Left lung (tissue), 14 donors: ENCODE measurements around the gene CNKSR2. TPM values are rescaled to one million over a fixed set of nuclear protein-coding genes. Genes with fewer than 3 reads are reported as not detected.

Experiments used
- ATAC-seq: fragments of 200-7000 bp; cut with Tn5 transposase; one replicate; pipeline ENCODE4 v1.9.1; 2020; ENCODE audit warnings: moderate library complexity
- DNase-seq, 4 donors: peaks; one replicate each; pipeline ENCODE4 v3.0.0-alpha.2; 2013 to 2020
- H3K27ac ChIP-seq, 2 donors: fragments of 200-600 bp; sonication (generic) in 1 of 2; one replicate each; pipeline versions ENCODE4 v1.5.0 to v1.8.0; 2020 to 2021
- H3K27me3 ChIP-seq, 2 donors: fragments of 200-600 bp; sonication (generic) in 1 of 2; one replicate each; pipeline versions ENCODE4 v1.5.0 to v1.8.0; 2020 to 2021
- H3K36me3 ChIP-seq, 2 donors: fragments of 200-600 bp; sonication (generic) in 1 of 2; one replicate each; pipeline versions ENCODE4 v1.5.0 to v1.8.0; 2020 to 2021
- H3K4me1 ChIP-seq, 2 donors: fragments of 200-600 bp; one replicate each; pipeline ENCODE4 v1.8.0; 2021
- H3K4me3 ChIP-seq, 2 donors: fragments of 200-600 bp; sonication (generic) in 1 of 2; one replicate each; pipeline versions ENCODE4 v1.5.0 to v1.8.0; 2020 to 2021; ENCODE audit warnings: mild to moderate bottlenecking in 1 of 2
- H3K9me3 ChIP-seq, 2 donors: fragments of 200-600 bp; sonication (generic) in 1 of 2; one replicate each; pipeline versions ENCODE4 v1.5.0 to v1.8.0; 2020 to 2021
- intact Hi-C, 2 donors: fragments of 100-400 bp; cut with DNase I; formaldehyde crosslinking; loops; one replicate each; pipeline versions ENCODE4 v1.11.2 to v1.14.2; 2022
- long read RNA-seq, 12 donors: library from polyadenylated mRNA in 2 of 12; unstranded in 2 of 12; transcript quantifications; one replicate each; pipeline ENCODE4 v2.0.0 and lab custom pipeline, GENCODE V29; 2019 to 2026
- polyA plus RNA-seq, 6 donors: library from polyadenylated mRNA; unstranded; fragments of 120-200 nt; gene quantifications; one replicate each; pipeline ENCODE4 v1.2.1, GENCODE V29; 2013; ENCODE audit not compliant: insufficient read length in 6 of 6
- total RNA-seq, 2 donors: library from RNA; stranded (reverse); fragmentation: NEBNext Ultra II Directional; extraction: Animal tissue kit (Norgen Biotek cat#: 25700); gene quantifications; one replicate each; pipeline ENCODE4 v1.2.1, GENCODE V29; 2021
- TF ChIP-seq, protein P1 (sequence below), 2 donors: fragments of 200-600 bp; sonication (generic) in 1 of 2; IDR thresholded peaks; one replicate each; pipeline versions ENCODE4 v1.5.0 to v1.8.0; 2021; ENCODE audit warnings: antibody characterized with exemption in 2 of 2
- donor health status: DM: no; HTN: yes; CAD: no.
- donor health status: DM: no; HTN: no; CAD: no.

The CNKSR2 gene
- total RNA-seq (1 to 10 TPM; 3.8 to 5.3 TPM), polyA plus RNA-seq (10 to 100 TPM in 4 of 6 donors, 1 to 10 TPM in 2; 8.0 to 14.9 (median 11.4) TPM)
- long read RNA-seq, donor 1, full-length matches to known transcripts = 2 of 2 reads
- long read RNA-seq, donor 1, partial matches to known transcripts = 0 of 2 reads
- long read RNA-seq, donor 1, other reads (novel, unspliced or antisense) = 0 of 2 reads
- long read RNA-seq, donor 2 = 0 reads
- long read RNA-seq, donor 3 = 0 reads
- long read RNA-seq, donor 4 = 0 reads
- long read RNA-seq, donor 5, partial matches to known transcripts = 0 of 2 reads
- long read RNA-seq, donor 5, other reads (novel, unspliced or antisense) = 0 of 2 reads
- long read RNA-seq, donor 6 = 0 reads
- long read RNA-seq, donor 7, full-length matches to known transcripts = 1 of 1 reads
- long read RNA-seq, donor 7, partial matches to known transcripts = 0 of 1 reads
- long read RNA-seq, donor 7, other reads (novel, unspliced or antisense) = 0 of 1 reads
- long read RNA-seq, donor 8, full-length matches to known transcripts = 1 of 1 reads
- long read RNA-seq, donor 8, partial matches to known transcripts = 0 of 1 reads
- long read RNA-seq, donor 8, other reads (novel, unspliced or antisense) = 0 of 1 reads
- long read RNA-seq, donor 9 = 0 reads
- long read RNA-seq, donor 10 = 0 reads
- long read RNA-seq, donor 11, full-length matches to known transcripts = 2 of 2 reads
- long read RNA-seq, donor 11, partial matches to known transcripts = 0 of 2 reads
- long read RNA-seq, donor 11, other reads (novel, unspliced or antisense) = 0 of 2 reads
- long read RNA-seq, donor 12, full-length matches to known transcripts = 1 of 1 reads
- long read RNA-seq, donor 12, partial matches to known transcripts = 0 of 1 reads
- long read RNA-seq, donor 12, other reads (novel, unspliced or antisense) = 0 of 1 reads

DNA sequence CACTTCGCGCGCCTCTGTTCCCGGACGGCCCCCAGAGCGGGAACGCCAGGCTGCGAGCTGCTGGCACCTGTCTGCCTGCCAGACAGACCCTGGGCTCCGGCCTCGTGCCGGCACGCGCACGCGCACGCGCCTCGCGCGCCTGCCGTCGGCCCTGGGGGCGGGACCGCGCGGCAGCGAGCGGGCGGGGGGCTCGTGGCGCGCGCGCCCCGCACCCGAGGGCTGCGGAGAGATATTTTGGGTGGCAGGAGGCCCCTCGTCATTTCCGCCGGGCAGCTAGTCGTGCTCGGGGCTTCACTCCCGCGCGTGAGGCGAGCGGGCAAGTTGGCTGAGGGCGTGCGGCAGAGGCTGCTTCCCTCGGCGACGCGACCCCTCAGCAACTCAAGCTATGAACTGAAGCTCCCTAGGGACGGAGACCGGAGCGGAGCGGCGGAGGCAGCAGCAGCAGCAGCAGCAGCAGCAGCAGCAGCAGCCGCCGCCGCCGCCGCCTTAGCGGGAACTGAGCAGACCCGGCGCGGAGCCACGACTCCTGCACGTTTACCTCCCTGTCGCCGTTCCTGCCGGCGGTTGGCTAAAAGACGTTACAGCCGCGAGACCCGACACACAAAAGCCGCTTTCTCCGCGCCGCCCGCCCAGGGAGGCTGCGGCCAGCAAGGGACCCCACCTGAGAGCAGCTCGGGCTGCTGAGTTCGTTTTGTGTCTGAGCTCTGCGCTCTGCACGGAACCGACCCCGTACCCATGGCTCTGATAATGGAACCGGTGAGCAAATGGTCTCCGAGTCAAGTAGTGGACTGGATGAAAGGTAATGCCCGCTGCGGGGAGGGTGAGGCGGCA lies at the start of gene CNKSR2:
CNKSR2 (plus strand) TSS at position 256 of the 831 bp plus-strand sequence; CDS start at position 736, 480 bp downstream.
- Histone ChIP-seq H3K9me3 (no peaks in the 10 kb centered on the region), H3K27me3 (peaks cover 11 to 35% of the 10 kb centered on the region in 2 donors), H3K36me3 (no peaks in the 10 kb centered on the region), H3K4me3 (peak within 1 kb of the TSS; percentile 24 to 38), H3K27ac (no peak within 1 kb of the TSS), H3K4me1 (no peaks in the 10 kb centered on the region)
- peak; percentile 45 to 77 (median 64) for DNase-seq
- TF ChIP-seq, protein P1, sequence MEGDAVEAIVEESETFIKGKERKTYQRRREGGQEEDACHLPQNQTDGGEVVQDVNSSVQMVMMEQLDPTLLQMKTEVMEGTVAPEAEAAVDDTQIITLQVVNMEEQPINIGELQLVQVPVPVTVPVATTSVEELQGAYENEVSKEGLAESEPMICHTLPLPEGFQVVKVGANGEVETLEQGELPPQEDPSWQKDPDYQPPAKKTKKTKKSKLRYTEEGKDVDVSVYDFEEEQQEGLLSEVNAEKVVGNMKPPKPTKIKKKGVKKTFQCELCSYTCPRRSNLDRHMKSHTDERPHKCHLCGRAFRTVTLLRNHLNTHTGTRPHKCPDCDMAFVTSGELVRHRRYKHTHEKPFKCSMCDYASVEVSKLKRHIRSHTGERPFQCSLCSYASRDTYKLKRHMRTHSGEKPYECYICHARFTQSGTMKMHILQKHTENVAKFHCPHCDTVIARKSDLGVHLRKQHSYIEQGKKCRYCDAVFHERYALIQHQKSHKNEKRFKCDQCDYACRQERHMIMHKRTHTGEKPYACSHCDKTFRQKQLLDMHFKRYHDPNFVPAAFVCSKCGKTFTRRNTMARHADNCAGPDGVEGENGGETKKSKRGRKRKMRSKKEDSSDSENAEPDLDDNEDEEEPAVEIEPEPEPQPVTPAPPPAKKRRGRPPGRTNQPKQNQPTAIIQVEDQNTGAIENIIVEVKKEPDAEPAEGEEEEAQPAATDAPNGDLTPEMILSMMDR (IDR thresholded peaks at IDR 0.05) = no peak
- peak; percentile 79 for ATAC-seq
- intact Hi-C loops = no loop called here

DNA sequence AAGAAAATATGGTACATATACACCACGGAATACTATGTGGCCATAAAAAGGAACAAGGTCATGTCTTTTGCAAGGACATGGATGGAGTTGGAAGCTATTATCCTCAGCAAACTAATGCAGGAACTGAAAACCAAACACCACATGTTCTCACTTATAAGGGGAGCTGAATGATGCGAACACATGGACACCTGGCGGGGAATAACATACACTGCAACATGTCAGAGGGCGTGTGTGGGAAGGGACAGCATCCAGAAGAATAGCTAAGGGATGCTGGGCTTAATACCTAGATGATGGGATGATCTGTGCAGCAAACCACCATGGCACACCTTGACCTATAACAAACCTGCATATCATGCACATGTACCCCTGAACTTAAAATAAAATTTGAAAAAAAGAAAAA lies 19.5 kb upstream of the CNKSR2 start:
- no peak overlapping the region for H3K27ac ChIP-seq
- H3K27me3 ChIP-seq = no peaks in the 10 kb centered on the region
- intact Hi-C loops = no loop called here
- H3K9me3 ChIP-seq = peaks cover 0 to 2% of the 10 kb centered on the region in 2 donors
- DNase-seq (no peak), ATAC-seq (no peak)
- H3K4me1 ChIP-seq = no peaks in the 10 kb centered on the region
- TF ChIP-seq, protein P1 (IDR thresholded peaks at IDR 0.05) = no peak
- no peak overlapping the region for H3K4me3 ChIP-seq
- H3K36me3 ChIP-seq = no peaks in the 10 kb centered on the region

DNA sequence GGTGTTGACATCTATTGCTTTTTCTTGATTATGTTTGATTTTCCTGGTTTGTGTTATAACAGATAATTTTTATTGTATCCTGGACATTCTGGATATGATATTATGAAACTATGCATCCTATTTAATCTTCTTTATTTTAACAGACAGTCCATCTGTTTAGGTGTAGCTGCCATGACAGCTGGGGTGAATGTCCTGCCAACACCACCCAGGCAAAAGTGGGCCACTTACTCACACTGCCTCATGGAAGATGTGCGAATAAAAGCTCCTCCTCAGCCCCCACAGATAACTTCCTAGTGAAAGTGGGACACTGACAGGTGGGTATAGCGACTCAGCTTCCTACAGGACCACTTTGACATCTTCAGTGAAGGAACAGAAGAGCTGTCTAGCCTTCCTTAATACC lies 18.4 kb upstream of the CNKSR2 start:
- ATAC-seq (no peak), DNase-seq (no peak)
- Histone ChIP-seq H3K4me3 (no peak overlapping the region), H3K9me3 (peaks cover 0 to 2% of the 10 kb centered on the region in 2 donors), H3K27me3 (no peaks in the 10 kb centered on the region), H3K36me3 (no peaks in the 10 kb centered on the region), H3K4me1 (no peaks in the 10 kb centered on the region), H3K27ac (no peak overlapping the region)
- TF ChIP-seq, protein P1 (IDR thresholded peaks at IDR 0.05) = no peak
- intact Hi-C loops = no loop called here

DNA sequence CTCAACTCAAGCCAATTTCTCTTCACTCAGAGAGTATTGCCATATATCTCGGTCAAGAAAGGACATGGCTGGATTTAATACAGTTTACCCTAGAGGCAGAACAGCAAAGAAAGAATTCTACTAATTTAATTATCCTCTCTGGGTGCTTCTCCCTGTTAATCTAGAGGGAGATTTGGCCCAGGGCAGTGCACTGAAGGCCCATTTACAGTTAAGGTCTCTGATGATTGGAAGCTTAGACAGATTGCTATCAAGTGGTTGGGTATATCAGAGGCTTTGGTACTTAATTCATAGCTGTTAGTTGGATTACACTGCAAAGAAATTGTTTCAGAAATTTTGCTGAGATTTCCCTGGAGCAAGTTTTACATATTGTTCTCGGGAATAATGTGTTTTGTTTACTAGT lies 4.6 kb upstream of the CNKSR2 start:
- H3K9me3 ChIP-seq = no peaks in the 10 kb centered on the region
- no peaks in the 10 kb centered on the region for H3K36me3 ChIP-seq
- no peak overlapping the region for H3K4me3 ChIP-seq
- ATAC-seq (no peak), DNase-seq (no peak)
- H3K27ac ChIP-seq = no peak overlapping the region
- no peaks in the 10 kb centered on the region for H3K4me1 ChIP-seq
- TF ChIP-seq, protein P1 (IDR thresholded peaks at IDR 0.05) = no peak
- intact Hi-C loops = no loop called here
- H3K27me3 ChIP-seq = peaks cover 0 to 16% of the 10 kb centered on the region in 2 donors
